ENCODE data around the gene XYLT2. TPM values are rescaled to one million over a fixed set of nuclear protein-coding genes. Genes with fewer than 3 reads are reported as not detected.
A peak's percentile ranks its signal among the peaks of the same experiment; 100 is the strongest.

XYLT2 gene
- total and polyA plus RNA-seq, 2 experiments from 2014 or later = 14.2 to 44.9 TPM

- ATAC-seq = peak; percentile 33
- no peak overlapping the region for H3K4me3 ChIP-seq
Measured at GRCh38 chr17:50298018-50298417, 47.9 kb upstream of the XYLT2 start.

More at GRCh38 chr17:50298018-50298417, 47.9 kb upstream of the XYLT2 start:
- no peak overlapping the region; the same call in 1 of the 2 replicates for H3K27ac ChIP-seq (ENCODE audit: low read depth)
- no peaks in the 10 kb centered on the region for H4K20me1 ChIP-seq (replicated peaks; ENCODE audit: insufficient read depth)
- no peaks in the 10 kb centered on the region for H3K9me2 ChIP-seq (ENCODE audit: insufficient read depth)
- peak overlapping the region; percentile 72; the same call in 1 of the 2 replicates for H2AFZ ChIP-seq
- Mint-ChIP-seq H3K4me3 (no peak overlapping the region), H3K27ac (no peak overlapping the region), H3K27me3 (ENCODE audit: insufficient read depth, low read depth, poor library complexity) (peaks cover 4% of the 10 kb centered on the region), H3K4me1 (peaks cover under 1% of the 10 kb centered on the region; the same call in 1 of the 3 replicates), H3K36me3 (ENCODE audit: low read depth) (no peaks in the 10 kb centered on the region), H3K9me3 (no peaks in the 10 kb centered on the region)
- TF ChIP-seq CTCF (conservative IDR thresholded peaks at IDR 0.05; ENCODE audit: low read depth in 2 of 2) (no peak), NANOG (IDR thresholded peaks at IDR 0.05; ENCODE audit: borderline replicate concordance) (no peak), JUNB (IDR thresholded peaks at IDR 0.05; ENCODE audit: unreplicated experiment) (no peak), ZNF114 (CRISPR knock-in tag; IDR thresholded peaks at IDR 0.05) (no peak), ETS1 (IDR thresholded peaks at IDR 0.05) (no peak), ZNF462 (CRISPR knock-in tag; IDR thresholded peaks at IDR 0.05) (no peak), STAT1 (IDR thresholded peaks at IDR 0.05; ENCODE audit: unreplicated experiment) (no peak), EZH2phosphoT487 (IDR thresholded peaks at IDR 0.05; ENCODE audit: unreplicated experiment) (no peak), EZH2 (IDR thresholded peaks at IDR 0.05; ENCODE audit: low read depth, unreplicated experiment) (no peak)
- no peaks in the 10 kb centered on the region for H3K79me2 ChIP-seq (replicated peaks; ENCODE audit: insufficient read depth)
- no peaks in the 10 kb centered on the region for H3K27me3 ChIP-seq (ENCODE audit: insufficient read depth)
- 0 out of 2 replicates have a peak, but pooled peaks cover 5% of the 10 kb centered on the region for H3F3A ChIP-seq (replicated peaks; ENCODE audit: low read depth)
- H3K4me1 ChIP-seq (ENCODE audit: insufficient read depth) = no peaks in the 10 kb centered on the region
- no peaks in the 10 kb centered on the region for H3K36me3 ChIP-seq (ENCODE audit: insufficient read depth)
- H3K4me2 ChIP-seq = no peak overlapping the region
- no peak for DNase-seq (ENCODE audit: low spot score)
